GM18858 (cell line): ENCODE results near the gene CNTN4.

Source experiments
- ATAC-seq: cut with Tn5 transposase; IDR thresholded peaks from one replicate; pipeline ENCODE4 v1.9.1; 2021; ENCODE audit not compliant: unreplicated experiment

CNTN4 gene

DNA sequence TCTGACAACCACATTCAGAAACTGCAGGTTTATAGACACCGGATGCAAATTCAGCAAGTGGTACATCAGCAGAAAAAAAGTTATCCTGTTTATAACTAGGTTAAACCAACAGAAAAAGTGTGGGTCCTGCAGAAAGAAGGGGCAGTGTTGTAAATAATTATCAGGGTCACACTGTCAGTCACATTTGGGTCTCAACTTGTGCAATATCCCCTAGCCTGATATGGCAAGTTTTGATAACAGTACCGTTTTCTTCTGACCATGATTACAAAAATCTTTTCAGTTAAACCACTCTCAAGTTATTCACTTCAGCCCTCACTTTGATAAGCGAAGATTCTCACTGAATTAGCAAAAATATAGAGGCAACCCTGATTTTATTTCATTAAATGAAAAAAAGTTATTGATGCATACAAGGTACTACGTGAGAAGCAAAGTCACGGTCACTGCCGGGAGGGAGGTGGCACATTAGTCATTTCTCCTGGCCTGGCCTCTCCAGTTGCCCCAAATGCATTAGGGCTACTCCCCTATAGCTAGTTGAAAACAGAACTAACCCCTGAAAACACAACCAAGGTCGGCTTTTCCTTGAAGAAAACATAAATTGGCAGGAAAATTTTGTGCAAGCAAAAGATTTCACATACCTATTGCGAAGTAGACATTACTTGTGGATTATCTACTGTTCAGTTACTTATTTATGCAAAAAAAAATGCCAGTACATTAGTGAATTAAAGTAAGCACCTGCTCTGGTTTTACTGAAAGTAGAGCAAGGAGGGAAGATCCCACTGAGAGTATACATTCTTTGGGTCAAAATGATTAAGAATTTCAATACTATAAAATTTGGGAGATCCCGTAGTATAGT is 982.9 kb downstream of the CNTN4 start:
- ATAC-seq = peak; percentile 40

DNA sequence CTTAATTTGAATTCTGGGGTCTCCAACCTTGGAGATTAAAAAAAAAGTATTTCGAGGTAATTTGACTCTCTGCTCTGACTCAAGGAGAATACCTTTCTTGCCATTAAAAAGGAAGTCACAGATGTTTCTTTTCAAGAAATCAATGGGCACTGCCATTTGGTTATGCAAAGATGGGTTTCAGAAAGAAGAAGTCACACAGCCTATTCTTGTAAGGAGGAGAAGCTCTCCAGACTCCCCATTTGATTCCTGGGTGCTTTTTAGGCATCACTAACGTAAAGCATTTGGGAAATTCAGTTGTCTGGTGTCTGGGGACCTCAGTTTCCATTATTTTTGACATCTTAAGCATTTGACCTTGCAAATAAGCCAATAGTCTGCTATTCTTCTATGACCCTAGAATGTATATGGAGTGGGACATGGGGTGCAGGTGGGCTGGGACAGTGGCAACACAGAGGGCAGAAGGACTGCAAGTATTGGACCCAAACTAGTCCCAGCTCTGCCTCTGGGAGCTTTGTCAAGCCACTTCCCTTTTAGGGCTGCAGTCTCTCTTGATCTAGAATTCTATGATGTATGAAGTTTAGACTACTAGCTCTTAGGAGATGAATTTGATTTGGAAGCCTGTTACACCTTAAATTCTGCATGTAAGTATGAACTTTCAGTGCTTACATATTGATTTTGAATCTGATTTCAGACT is 983.7 kb downstream of the CNTN4 start:
- peak; percentile 84 for ATAC-seq

DNA sequence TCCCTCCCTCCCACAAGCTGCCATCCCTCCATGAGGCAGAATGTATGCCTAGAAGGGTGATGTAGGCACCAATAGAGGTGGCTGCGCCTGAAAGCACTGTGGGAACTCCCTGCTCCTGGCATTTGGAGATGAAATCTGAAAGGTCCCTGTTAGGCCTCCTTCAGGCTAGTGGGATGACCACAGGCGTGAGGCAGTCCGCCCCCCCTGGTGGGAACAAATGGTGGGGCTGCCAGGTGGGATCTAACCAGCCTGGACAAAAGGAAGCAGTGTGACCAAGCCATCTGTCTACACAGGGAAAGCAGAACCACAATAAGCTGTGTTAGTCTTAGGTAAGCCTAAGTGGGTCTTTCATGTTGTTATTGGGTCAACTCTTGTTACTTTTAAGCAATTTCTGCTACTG is 986.2 kb downstream of the CNTN4 start:
- ATAC-seq = no peak

DNA sequence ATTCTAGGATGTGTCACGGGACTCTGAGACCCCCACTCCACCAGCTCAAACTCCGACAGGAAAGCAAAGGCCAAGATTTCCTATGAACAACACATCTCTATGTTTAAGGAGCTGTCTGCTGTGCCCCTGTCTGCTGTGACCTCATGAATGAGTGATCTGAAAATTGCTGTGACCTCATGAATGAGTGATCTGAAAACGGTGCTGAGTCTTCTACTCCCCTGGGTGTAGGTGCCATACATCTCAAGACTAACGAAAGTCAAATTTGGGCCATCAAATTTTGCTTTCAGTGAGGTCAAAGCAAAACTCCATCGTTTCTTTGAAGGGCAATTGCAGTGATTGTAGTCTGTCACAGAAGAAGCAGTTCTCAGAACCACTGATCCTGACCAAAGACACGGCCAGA is 987.1 kb downstream of the CNTN4 start:
- ATAC-seq = peak; percentile 21

DNA sequence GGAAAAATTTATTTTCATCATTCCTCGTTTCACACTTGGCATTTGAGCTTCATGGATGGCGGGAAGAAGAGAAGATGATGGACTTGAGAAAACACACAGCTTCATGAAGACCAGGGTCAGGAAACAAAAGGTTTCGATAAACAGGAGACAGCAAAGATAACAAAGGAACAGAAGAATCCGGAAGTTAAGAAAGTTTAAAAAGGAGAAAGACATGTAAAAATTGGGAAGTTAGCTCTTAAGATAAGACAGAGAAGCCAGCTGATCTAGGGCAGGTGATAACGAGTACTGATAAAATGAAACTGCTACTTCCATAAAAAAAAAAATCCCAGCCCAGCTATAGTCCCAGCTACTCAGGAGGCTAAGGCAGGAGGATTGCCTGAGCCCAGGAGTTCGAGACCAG is 987.6 kb downstream of the CNTN4 start:
- no peak for ATAC-seq

DNA sequence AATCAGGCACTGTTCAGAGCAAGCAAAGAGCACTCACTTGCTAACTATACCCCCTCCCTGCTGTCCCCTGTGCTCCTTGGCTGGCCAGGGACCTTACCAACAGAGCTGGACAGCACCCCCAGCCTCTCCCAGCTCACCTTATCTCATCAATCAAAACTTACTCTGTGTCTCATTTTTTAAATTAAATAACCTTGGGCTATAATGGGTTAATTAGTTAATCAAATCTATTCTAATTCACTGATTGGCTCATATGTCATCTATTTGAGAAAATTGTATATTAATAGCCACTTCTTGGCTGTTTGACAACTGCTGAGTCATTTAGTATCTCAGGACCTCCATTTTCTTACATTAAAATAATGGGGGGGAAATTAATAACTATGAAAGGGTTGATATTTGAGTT is 988.6 kb downstream of the CNTN4 start:
- no peak for ATAC-seq

DNA sequence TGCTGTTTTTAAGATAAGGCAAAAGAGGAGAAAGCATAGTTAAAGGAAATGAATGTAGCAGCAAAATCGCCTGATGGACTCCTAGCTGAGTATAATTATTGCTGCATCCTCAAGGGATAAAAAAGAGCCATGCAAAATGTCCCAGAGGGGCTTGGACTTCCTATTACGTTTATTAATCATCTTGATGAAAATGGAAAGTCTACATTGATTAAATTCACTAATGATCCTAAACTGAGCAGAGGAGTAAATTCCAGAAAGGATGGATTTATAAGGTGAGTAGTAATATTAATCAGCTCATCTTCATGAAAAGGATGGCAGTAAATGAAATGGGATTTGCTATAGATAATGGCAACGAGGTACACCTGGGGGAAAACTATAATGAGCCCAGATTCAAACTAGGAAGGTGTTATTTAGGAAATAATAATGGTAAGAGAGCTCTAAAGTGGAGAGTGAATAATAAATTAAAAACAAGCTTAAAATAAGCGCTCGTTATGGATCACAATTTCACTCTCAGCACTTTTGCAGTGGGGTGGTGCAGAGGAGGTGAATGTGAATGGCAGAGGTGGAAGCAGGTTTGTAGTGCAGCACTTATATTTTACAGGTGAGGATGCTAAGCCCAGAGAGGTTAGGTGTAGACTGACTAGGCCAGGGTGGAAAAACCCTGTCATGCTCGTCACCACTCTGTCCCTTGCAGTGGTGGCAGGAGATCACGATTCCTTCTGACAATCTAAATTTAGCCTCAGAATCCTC is 989.2 kb downstream of the CNTN4 start:
- no peak for ATAC-seq

DNA sequence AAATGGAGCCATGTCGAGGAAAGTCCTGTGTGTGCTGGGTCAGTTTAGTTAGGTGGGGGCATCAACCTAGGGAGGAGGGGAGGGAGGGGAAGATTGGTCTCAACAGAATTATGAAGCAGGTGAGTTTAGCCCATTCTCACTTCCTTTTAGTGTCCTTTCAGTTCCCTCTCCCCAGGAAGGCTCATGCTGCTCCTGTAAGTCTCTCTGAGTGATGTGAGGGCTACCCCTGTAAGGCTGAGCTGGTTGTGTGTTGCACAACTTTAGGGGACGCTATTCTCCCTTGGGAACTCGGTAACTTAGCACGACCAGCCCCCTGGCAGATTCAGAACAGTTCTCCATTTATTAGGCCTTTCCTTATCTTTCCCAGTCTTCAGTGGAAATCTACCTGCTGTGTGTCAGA is 990.4 kb downstream of the CNTN4 start:
- peak; percentile 96 for ATAC-seq

DNA sequence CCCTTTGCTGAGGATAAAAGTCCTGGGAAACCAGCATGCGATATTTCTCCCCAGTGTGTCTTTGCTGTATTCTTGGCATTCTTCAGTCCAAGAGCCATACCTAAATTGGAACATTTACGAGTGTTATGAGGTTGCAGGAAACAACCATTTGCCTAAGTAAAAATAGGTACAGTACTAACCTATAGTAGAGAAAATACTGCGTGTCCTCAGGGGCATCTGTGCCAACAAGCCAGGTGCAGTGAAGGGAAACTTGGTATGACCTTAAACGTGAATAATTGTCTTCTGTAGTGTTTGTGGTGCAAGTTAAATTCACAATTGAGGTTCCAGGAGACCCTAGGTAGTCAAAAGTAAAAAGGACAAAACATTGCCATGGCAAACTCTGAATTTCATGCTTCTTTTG is 999.3 kb downstream of the CNTN4 start:
- ATAC-seq = no peak

DNA sequence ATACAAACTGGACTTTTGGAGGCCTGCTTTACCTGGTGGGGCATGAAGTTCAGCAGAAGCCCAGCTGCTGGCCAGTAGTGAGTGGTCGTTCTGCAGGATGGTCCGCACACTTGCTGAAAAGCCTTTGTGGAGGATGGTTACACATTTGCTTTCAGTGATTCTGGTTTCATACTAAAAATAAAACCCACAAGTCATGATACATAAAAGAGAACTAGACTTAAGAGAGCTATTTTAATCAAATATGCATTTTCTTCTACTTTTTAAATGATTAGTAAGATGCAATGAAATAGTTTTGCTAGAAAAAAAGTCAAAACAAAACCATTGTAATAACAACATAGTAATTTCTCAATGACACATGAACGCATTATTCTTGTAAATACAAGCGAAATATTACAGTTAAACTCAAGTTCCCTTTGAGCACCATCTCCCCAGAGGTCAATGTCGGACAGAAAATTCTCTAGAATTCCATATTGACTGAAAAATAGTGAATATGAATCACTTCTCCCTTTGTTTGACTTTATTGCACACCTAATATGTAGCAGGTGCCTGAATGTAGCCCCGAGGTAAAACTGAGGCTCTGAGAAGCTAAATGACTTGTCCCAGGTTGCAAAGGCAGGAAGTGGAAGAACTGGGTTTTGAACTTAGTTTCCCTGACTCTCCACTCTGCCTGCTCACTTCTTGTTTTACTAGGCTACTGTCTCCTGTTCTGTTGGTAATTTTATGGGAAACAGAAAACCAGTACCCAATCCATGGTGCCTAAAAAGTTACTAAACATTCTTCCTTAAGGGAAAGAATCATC is 1003.2 kb downstream of the CNTN4 start:
- ATAC-seq = peak; percentile 54

DNA sequence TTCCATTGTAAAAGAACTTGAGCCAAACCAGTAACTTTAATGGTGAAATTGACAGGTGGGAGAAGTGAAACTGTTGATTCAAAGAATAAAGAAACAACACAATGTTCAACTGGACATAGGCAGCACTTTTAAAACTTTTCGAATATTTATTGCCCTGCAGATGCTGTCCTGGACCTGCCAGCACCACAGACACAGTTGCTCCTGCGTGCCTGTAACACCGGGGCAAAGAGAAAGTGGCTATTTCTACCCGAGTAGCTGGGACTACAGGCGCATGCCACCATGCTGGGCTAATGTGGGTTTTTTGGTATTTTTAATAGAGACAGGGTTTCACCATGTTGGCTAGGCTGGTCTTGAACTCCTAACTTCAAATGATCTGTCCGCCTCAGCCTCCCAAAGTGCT is 1004.1 kb downstream of the CNTN4 start:
- no peak for ATAC-seq

DNA sequence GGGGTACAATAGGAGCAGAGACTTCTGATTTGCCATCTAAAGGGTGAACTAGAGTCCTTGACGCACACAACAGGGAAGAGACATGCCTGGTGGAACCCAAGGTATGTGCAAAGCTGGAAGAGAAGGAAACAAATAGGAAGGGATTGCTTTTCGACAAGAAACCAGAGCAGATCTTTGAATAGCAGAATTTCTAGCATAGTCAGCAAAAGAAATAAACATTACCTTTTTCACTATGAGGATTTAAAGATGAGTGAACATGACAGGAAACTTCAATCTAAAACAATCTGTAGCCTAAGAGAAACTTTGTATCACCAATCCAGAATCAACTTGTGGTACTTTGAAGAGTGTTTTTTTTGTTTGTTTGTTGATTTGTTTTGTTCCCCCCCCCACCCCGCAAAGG is 1006.6 kb downstream of the CNTN4 start:
- ATAC-seq = no peak

DNA sequence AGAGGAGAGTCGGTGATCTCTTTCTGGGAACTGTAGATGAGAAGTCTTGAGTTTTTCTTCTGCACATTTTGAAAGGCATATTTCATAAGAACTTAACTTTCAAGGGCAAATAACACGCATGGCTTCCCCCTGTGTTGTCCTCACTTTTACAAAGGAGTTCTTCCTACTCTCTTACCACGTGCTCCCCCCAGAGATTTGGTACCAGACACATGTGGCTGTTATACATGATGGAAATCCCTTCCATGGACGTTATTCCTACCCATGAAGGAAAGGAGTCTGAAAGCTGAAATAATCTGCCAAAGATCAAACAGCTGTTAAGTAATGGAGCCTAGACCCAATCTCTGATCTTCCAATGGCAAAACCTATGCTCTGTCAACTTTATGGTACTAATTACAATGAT is 1007.1 kb downstream of the CNTN4 start:
- ATAC-seq = no peak

DNA sequence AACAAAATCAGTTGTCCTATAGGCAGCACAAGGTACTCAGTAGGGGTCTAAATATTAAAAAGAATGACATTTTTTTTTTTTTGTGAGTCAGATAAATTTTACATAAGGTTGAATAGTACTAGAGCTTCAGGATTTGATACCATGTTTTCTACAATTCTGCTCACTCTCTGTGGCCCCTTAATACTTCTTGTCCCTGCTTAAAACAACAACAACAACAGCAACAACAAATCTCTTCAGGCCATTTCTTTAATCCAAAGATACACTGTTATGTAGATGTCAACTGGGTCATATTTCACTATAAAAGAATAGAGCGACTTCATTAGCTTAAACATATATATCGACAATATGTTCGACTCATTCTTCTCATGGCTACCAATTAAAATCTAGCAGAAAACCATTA is 1008.5 kb downstream of the CNTN4 start:
- no peak for ATAC-seq
